GM10266 (cell line): ENCODE data around the gene RARA.

Experiments used
- DNase-seq: peaks from one replicate; pipeline ENCODE4 v3.0.0; 2012; ENCODE audit errors: extremely low spot score
- TF ChIP-seq, protein P1 (sequence below): IDR thresholded peaks from 2 replicates; pipeline ENCODE4 v1.5.1; 2012; ENCODE audit warnings: mild to moderate bottlenecking, low read depth; ENCODE audit not compliant: control insufficient read depth, insufficient read depth; ENCODE audit errors: missing control alignments

Gene RARA

DNA sequence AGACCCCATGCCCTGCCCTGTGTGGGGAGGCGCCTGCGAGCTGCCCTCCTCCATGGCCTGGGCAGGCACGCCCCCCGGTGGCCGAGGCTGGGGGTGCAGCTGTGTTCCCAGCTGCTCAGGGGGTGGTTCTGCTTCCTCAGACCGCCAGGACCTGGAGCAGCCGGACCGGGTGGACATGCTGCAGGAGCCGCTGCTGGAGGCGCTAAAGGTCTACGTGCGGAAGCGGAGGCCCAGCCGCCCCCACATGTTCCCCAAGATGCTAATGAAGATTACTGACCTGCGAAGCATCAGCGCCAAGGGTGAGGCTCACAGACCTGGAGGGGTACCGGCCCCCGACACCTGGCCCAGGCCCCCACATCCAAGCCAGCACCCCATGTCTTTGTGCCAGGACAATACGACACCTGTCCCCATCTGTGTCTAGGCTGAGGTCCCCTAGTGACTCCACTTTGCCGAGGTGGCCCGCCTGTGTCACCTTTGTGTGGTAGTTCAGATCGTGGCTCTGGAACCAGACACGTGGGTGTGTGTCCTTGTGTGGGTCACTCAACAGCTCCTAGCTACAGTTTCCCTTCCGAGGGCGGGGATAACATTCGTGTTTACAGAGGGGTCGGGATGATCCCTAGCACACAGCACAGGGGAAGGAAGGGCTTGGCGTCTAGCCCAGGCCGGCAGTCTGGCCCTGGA, 46.3 kb downstream of the RARA start:
- TF ChIP-seq, protein P1, sequence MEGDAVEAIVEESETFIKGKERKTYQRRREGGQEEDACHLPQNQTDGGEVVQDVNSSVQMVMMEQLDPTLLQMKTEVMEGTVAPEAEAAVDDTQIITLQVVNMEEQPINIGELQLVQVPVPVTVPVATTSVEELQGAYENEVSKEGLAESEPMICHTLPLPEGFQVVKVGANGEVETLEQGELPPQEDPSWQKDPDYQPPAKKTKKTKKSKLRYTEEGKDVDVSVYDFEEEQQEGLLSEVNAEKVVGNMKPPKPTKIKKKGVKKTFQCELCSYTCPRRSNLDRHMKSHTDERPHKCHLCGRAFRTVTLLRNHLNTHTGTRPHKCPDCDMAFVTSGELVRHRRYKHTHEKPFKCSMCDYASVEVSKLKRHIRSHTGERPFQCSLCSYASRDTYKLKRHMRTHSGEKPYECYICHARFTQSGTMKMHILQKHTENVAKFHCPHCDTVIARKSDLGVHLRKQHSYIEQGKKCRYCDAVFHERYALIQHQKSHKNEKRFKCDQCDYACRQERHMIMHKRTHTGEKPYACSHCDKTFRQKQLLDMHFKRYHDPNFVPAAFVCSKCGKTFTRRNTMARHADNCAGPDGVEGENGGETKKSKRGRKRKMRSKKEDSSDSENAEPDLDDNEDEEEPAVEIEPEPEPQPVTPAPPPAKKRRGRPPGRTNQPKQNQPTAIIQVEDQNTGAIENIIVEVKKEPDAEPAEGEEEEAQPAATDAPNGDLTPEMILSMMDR = peak; percentile 99
- peak; percentile 89 for DNase-seq

DNA sequence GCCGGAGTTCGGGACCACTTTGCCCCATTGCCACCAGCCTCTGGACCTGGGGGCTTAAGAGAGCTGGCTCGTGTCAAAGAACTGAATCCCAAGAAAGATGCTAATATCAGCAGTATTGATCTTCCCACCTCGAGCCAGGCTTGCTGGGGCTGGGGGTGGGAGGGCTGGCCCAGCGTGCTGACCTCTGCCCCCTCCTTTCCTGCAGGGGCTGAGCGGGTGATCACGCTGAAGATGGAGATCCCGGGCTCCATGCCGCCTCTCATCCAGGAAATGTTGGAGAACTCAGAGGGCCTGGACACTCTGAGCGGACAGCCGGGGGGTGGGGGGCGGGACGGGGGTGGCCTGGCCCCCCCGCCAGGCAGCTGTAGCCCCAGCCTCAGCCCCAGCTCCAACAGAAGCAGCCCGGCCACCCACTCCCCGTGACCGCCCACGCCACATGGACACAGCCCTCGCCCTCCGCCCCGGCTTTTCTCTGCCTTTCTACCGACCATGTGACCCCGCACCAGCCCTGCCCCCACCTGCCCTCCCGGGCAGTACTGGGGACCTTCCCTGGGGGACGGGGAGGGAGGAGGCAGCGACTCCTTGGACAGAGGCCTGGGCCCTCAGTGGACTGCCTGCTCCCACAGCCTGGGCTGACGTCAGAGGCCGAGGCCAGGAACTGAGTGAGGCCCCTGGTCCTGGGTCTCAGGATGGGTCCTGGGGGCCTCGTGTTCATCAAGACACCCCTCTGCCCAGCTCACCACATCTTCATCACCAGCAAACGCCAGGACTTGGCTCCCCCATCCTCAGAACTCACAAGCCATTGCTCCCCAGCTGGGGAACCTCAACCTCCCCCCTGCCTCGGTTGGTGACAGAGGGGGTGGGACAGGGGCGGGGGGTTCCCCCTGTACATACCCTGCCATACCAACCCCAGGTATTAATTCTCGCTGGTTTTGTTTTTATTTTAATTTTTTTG, 47.1 kb downstream of the RARA start:
- no peak for DNase-seq
- TF ChIP-seq, protein P1 = no peak

DNA sequence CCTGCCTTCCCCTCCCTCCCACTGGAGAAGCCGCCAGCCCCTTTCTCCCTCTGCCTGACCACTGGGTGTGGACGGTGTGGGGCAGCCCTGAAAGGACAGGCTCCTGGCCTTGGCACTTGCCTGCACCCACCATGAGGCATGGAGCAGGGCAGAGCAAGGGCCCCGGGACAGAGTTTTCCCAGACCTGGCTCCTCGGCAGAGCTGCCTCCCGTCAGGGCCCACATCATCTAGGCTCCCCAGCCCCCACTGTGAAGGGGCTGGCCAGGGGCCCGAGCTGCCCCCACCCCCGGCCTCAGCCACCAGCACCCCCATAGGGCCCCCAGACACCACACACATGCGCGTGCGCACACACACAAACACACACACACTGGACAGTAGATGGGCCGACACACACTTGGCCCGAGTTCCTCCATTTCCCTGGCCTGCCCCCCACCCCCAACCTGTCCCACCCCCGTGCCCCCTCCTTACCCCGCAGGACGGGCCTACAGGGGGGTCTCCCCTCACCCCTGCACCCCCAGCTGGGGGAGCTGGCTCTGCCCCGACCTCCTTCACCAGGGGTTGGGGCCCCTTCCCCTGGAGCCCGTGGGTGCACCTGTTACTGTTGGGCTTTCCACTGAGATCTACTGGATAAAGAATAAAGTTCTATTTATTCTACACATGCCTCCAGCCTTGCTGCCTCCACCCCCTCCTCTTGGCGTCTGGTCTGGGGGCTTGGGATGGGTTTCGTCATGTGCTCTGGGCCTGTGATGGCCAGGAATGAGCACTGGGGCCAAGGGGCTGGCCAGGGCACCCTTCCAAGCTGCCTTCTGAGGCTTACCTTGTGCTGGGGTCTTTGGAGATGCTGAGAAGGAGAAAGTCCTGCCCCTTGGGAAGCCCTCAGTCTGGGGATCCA, 48.3 kb downstream of the RARA start:
- DNase-seq = no peak
- TF ChIP-seq, protein P1 = no peak

DNA sequence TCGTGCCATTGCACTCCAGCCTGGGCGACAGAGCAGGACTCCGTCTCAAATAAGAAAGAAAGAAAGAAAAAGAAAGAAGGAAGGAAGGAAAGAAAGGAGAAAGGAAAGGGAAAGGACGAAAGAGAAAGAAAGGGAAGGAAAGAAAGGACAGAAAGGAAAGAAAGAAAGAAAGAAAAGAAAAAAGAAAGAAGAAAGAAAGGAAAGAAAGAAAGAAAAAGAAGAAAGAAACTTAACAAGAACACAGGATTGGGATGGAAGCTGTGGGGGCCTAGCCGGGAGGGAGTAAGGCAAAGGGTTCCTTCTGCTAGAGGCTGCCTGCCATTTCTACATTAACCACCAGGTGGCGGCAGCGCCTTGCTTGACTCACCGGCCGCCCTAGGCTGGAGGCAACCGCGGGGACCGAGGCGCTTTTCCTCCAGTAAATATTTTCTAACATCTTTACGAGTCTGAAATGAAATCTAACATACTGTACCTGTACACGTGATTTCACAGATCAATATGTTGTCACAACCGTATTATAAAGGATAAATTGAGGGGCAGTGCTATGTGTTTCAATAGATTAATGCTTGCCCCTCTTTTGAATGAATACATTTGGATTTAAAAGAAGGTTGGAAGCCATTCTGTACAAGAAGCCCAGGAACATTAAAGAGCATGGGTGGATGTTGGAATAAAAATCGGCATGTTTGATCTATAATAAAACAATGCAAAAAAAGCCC, 49.5 kb downstream of the RARA start:
- TF ChIP-seq, protein P1 = peak; percentile 96
- peak; percentile 94 for DNase-seq

DNA sequence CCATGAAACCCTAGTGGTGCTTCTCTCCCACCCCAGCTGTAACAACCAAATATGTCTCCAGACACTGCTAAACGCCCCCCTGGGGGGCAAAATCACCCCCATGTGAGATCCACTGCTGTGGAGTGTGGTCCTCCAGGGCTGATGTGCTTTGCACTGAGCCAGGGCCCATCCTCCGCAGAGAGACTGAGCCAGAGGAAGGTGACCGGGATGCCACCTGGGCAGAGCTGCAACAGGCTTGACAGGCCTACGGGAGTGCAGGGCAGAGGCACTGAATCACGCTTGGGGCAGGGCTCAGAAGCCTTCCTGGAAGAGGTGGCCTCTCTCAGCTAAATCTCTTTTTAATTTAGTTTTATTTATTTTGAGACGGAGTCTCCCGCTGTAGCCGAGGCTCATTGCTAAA, 51.1 kb downstream of the RARA start:
- TF ChIP-seq, protein P1 = no peak
- DNase-seq = no peak

DNA sequence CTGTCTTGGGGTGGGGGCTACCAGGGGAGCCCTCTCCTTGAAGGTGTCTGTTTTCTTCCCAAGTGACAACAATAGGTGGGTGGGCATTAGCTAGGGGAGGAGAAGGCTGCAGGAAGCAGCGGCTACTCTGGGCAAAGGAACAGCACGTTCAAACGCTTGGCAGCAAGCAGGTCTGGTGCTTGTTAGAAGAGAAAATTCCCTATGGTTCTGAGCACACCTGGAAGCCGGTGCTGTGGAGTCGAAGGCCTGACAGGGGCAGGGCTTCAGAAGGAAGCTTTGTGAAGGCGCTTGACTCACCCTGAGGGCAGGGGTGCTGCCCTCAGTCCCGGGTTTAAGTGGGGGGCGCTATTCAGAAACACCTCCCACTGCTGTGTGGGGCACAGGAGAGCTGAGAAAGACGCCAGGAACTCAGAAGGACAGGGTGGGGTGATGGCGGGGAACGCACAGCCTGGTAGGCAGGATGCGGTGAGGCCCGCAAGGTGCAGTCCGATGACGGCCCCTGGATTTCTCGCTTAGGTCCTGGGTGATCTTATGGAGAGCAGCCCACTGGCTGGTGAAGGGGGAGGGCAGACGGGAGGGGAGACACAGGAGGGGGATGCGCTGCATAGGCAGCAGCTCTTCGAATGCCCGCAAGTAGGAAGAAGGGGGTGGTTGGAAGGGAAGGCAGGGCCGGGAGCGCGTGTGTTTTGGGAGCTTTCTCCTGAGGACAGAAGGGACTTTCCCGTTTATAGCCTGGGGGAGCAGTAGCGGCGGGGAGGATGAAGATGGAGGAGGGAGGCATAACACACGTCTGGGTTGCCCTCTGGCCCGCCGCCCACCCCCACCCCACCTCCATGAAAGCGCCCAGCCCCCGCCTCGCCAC, 52.3 kb downstream of the RARA start:
- DNase-seq = no peak
- TF ChIP-seq, protein P1 = no peak
